GM23338 (cell line): ENCODE results near the gene EGR2. TPM values are rescaled to one million over a fixed set of nuclear protein-coding genes. Genes with fewer than 3 reads are reported as not detected.

Experiments used
- CREB1 ChIP-seq: fragments of 250-450 bp; sonication (Bioruptor Pico); IDR thresholded peaks from 2 replicates; pipeline ENCODE4 v1.5.0; 2020; ENCODE audit warnings: low read depth, mild to moderate bottlenecking, moderate library complexity
- CTCF ChIP-seq, 2 experiments: fragments of 200-600 bp in 1 of 2; sonication (generic) in 1 of 2; conservative IDR thresholded peaks; 2 replicates each; pipeline versions ENCODE4 v1.5.1 to v1.6.1; 2016 to 2017; ENCODE audit warnings: antibody characterized with exemption in 2 of 2, low read depth in 2 of 2, mild to moderate bottlenecking in 2 of 2, moderate library complexity in 1 of 2
- ETS1 ChIP-seq: IDR thresholded peaks from 2 replicates; pipeline ENCODE4 v1.6.1; 2016; ENCODE audit warnings: antibody characterized with exemption
- JUNB ChIP-seq: IDR thresholded peaks from one replicate; pipeline ENCODE4 v1.6.1; 2016; ENCODE audit warnings: antibody characterized with exemption; ENCODE audit not compliant: unreplicated experiment
- POLR2AphosphoS5 ChIP-seq: IDR thresholded peaks from 2 replicates; pipeline ENCODE4 v1.6.1; 2016; ENCODE audit warnings: antibody characterized with exemption, low read depth
- STAT1 ChIP-seq: IDR thresholded peaks from one replicate; pipeline ENCODE4 v1.6.1; 2016; ENCODE audit warnings: antibody characterized with exemption; ENCODE audit not compliant: unreplicated experiment
- ZNF331 ChIP-seq: fragments of 250-450 bp; sonication (Bioruptor Pico); IDR thresholded peaks from 2 replicates; pipeline ENCODE4 v1.5.0; 2020; ENCODE audit warnings: low read depth, mild to moderate bottlenecking, moderate library complexity
- ZNF462 ChIP-seq: fragments of 250-450 bp; sonication (Bioruptor Pico); IDR thresholded peaks from 2 replicates; pipeline ENCODE4 v1.5.0; 2020; ENCODE audit warnings: mild to moderate bottlenecking, moderate library complexity
- polyA plus RNA-seq: library from polyadenylated mRNA; unstranded; fragments of >200 nt; fragmentation: Nextera tagmentation; extraction: Ambion mirVana; gene quantifications from 2 replicates; pipeline ENCODE4 v1.2.1, GENCODE V29; 2016
- total RNA-seq: library from RNA; depleted of rRNA; stranded (reverse); fragments of >200 nt; shearing (Covaris generic); gene quantifications from 2 replicates; pipeline ENCODE4 v1.2.3, GENCODE V29; 2014

EGR2 gene
- total and polyA plus RNA-seq, 2 experiments from 2014 or later = 2.3 to 3.5 TPM

GRCh38 chr10:62816076-62816330, 163 bp downstream of the EGR2 start (continued):
- TF ChIP-seq ZNF462 = no peak
- TF ChIP-seq CREB1 = no peak
- TF ChIP-seq JUNB = no peak
- TF ChIP-seq ETS1 = no peak
- no peak for TF ChIP-seq CTCF (conservative IDR thresholded peaks at IDR 0.05; ENCODE audit: low read depth in 2 of 2)
- TF ChIP-seq ZNF331 (CRISPR knock-in tag) = no peak
- TF ChIP-seq POLR2AphosphoS5 = no peak
- no peak for TF ChIP-seq STAT1
